Inflammatory macrophage treated with lipopolysaccharide for 4 hours (primary cell): ENCODE results near the gene GIT2.
"Not testable (repeated sequence)": the region's sequence is repeated elsewhere in the genome, so short reads cannot be mapped to it uniquely, and the experiment has no call there.

Source experiments
- DNase-seq: peaks from one replicate; pipeline ENCODE4 v3.0.0-alpha.2; 2020

GIT2 gene

GRCh38 chr12:109944561-109945359 lies 51.4 kb downstream of the GIT2 start:
- DNase-seq = peak; percentile 21

- DNase-seq = no peak
Observed at GRCh38 chr12:109943811-109944210, 52.4 kb downstream of the GIT2 start.

- no peak for DNase-seq
Observed at GRCh38 chr12:109940339-109940923, 55.7 kb downstream of the GIT2 start.

GRCh38 chr12:109939504-109939903 lies 56.7 kb downstream of the GIT2 start:
- no peak for DNase-seq

- DNase-seq = no peak
Observed at GRCh38 chr12:109938947-109939346, 57.2 kb downstream of the GIT2 start.

- no peak for DNase-seq
Observed at GRCh38 chr12:109937371-109937770, 58.8 kb downstream of the GIT2 start.

- no peak for DNase-seq
Observed at GRCh38 chr12:109934026-109934425, 62.1 kb downstream of the GIT2 start.

- DNase-seq = no peak
Observed at GRCh38 chr12:109932878-109933503, 63.2 kb downstream of the GIT2 start.

- no peak for DNase-seq
Observed at GRCh38 chr12:109931143-109931542, 65.0 kb downstream of the GIT2 start.

GRCh38 chr12:109930028-109930800 lies 66.0 kb downstream of the GIT2 start:
- no peak for DNase-seq

GRCh38 chr12:109929326-109929725 lies 66.8 kb downstream of the GIT2 start:
- DNase-seq = not testable (repeated sequence)

- DNase-seq = no peak
Observed at GRCh38 chr12:109928058-109928656, 68.0 kb downstream of the GIT2 start.

GRCh38 chr12:109927622-109928021 lies 68.5 kb downstream of the GIT2 start:
- peak; percentile 36 for DNase-seq

GRCh38 chr12:109926488-109927210 lies 69.5 kb downstream of the GIT2 start:
- DNase-seq = no peak

- no peak for DNase-seq
Observed at GRCh38 chr12:109926016-109926415, 70.2 kb downstream of the GIT2 start.

GRCh38 chr12:109925185-109925840 lies 70.9 kb downstream of the GIT2 start:
- no peak for DNase-seq

GRCh38 chr12:109923481-109924245 lies 72.5 kb downstream of the GIT2 start:
- no peak for DNase-seq

GRCh38 chr12:109923038-109923437 lies 73.1 kb downstream of the GIT2 start:
- DNase-seq = no peak

GRCh38 chr12:109921982-109922381 lies 74.2 kb downstream of the GIT2 start:
- no peak for DNase-seq

GRCh38 chr12:109920261-109920780 lies 75.8 kb downstream of the GIT2 start:
- no peak for DNase-seq

- no peak for DNase-seq
Observed at GRCh38 chr12:109919456-109919855, 76.7 kb downstream of the GIT2 start.
